ENCODE measurements around the gene GPR78. TPM values are rescaled to one million over a fixed set of nuclear protein-coding genes. Genes with fewer than 3 reads are reported as not detected.

The GPR78 gene
- total and polyA plus RNA-seq, 2 of the 8 experiments (the other 6 are each of a cell fraction or from before 2014, with no cell fraction given), result 1.0 to 3.0 TPM

DNA sequence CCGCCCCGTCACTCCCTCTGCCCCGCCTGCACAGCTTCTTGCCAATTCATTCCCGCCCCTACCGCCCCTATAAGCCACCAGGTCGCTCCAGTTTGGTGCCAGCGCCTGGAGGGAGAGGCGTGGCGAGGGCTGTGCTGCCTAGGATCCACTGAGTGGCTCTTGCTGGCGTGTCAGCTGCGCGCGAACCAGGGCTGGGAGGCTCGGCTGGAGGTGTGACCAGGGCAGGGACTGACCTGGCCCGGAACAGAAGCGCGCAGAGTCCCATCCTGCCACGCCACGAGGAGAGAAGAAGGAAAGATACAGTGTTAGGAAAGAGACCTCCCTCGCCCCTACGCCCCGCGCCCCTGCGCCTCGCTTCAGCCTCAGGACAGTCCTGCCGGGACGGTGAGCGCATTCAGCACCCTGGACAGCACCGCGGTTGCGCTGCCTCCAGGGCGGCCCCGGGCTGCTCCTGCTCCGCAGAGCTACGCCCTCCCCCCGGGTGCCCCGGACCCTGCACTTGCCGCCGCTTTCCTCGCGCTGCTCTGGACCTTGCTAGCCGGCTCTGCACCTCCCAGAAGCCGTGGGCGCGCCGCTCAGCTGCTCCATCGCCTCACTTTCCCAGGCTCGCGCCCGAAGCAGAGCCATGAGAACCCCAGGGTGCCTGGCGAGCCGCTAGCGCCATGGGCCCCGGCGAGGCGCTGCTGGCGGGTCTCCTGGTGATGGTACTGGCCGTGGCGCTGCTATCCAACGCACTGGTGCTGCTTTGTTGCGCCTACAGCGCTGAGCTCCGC lies at the start of gene GPR78 (continued):
- TF ChIP-seq, protein P1, sequence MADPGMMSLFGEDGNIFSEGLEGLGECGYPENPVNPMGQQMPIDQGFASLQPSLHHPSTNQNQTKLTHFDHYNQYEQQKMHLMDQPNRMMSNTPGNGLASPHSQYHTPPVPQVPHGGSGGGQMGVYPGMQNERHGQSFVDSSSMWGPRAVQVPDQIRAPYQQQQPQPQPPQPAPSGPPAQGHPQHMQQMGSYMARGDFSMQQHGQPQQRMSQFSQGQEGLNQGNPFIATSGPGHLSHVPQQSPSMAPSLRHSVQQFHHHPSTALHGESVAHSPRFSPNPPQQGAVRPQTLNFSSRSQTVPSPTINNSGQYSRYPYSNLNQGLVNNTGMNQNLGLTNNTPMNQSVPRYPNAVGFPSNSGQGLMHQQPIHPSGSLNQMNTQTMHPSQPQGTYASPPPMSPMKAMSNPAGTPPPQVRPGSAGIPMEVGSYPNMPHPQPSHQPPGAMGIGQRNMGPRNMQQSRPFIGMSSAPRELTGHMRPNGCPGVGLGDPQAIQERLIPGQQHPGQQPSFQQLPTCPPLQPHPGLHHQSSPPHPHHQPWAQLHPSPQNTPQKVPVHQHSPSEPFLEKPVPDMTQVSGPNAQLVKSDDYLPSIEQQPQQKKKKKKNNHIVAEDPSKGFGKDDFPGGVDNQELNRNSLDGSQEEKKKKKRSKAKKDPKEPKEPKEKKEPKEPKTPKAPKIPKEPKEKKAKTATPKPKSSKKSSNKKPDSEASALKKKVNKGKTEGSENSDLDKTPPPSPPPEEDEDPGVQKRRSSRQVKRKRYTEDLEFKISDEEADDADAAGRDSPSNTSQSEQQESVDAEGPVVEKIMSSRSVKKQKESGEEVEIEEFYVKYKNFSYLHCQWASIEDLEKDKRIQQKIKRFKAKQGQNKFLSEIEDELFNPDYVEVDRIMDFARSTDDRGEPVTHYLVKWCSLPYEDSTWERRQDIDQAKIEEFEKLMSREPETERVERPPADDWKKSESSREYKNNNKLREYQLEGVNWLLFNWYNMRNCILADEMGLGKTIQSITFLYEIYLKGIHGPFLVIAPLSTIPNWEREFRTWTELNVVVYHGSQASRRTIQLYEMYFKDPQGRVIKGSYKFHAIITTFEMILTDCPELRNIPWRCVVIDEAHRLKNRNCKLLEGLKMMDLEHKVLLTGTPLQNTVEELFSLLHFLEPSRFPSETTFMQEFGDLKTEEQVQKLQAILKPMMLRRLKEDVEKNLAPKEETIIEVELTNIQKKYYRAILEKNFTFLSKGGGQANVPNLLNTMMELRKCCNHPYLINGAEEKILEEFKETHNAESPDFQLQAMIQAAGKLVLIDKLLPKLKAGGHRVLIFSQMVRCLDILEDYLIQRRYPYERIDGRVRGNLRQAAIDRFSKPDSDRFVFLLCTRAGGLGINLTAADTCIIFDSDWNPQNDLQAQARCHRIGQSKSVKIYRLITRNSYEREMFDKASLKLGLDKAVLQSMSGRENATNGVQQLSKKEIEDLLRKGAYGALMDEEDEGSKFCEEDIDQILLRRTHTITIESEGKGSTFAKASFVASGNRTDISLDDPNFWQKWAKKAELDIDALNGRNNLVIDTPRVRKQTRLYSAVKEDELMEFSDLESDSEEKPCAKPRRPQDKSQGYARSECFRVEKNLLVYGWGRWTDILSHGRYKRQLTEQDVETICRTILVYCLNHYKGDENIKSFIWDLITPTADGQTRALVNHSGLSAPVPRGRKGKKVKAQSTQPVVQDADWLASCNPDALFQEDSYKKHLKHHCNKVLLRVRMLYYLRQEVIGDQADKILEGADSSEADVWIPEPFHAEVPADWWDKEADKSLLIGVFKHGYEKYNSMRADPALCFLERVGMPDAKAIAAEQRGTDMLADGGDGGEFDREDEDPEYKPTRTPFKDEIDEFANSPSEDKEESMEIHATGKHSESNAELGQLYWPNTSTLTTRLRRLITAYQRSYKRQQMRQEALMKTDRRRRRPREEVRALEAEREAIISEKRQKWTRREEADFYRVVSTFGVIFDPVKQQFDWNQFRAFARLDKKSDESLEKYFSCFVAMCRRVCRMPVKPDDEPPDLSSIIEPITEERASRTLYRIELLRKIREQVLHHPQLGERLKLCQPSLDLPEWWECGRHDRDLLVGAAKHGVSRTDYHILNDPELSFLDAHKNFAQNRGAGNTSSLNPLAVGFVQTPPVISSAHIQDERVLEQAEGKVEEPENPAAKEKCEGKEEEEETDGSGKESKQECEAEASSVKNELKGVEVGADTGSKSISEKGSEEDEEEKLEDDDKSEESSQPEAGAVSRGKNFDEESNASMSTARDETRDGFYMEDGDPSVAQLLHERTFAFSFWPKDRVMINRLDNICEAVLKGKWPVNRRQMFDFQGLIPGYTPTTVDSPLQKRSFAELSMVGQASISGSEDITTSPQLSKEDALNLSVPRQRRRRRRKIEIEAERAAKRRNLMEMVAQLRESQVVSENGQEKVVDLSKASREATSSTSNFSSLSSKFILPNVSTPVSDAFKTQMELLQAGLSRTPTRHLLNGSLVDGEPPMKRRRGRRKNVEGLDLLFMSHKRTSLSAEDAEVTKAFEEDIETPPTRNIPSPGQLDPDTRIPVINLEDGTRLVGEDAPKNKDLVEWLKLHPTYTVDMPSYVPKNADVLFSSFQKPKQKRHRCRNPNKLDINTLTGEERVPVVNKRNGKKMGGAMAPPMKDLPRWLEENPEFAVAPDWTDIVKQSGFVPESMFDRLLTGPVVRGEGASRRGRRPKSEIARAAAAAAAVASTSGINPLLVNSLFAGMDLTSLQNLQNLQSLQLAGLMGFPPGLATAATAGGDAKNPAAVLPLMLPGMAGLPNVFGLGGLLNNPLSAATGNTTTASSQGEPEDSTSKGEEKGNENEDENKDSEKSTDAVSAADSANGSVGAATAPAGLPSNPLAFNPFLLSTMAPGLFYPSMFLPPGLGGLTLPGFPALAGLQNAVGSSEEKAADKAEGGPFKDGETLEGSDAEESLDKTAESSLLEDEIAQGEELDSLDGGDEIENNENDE (IDR thresholded peaks at IDR 0.05; ENCODE audit: insufficient replicate concordance, low read length), result no peak
- no peak for TF ChIP-seq TCF12 (IDR thresholded peaks at IDR 0.05; ENCODE audit: low read depth, low read length)
- TF ChIP-seq SP4 (IDR thresholded peaks at IDR 0.05; ENCODE audit: low read length), result no peak
- peak; percentile 21 for TF ChIP-seq ASH2L (IDR thresholded peaks at IDR 0.05; ENCODE audit: low read length)
- no peak for TF ChIP-seq BCL11A (IDR thresholded peaks at IDR 0.05; ENCODE audit: low read depth in 2 of 2, low read length in 2 of 2)
- no peak for TF ChIP-seq SUZ12 (IDR thresholded peaks at IDR 0.05; ENCODE audit: low read length)
- TF ChIP-seq BACH1 (IDR thresholded peaks at IDR 0.05; ENCODE audit: low read length), result no peak
- TF ChIP-seq TEAD4 (IDR thresholded peaks at IDR 0.05; ENCODE audit: low read depth, low read length), result peak; percentile 18; the same call in 1 of the 2 replicates
- TF ChIP-seq, protein P2, sequence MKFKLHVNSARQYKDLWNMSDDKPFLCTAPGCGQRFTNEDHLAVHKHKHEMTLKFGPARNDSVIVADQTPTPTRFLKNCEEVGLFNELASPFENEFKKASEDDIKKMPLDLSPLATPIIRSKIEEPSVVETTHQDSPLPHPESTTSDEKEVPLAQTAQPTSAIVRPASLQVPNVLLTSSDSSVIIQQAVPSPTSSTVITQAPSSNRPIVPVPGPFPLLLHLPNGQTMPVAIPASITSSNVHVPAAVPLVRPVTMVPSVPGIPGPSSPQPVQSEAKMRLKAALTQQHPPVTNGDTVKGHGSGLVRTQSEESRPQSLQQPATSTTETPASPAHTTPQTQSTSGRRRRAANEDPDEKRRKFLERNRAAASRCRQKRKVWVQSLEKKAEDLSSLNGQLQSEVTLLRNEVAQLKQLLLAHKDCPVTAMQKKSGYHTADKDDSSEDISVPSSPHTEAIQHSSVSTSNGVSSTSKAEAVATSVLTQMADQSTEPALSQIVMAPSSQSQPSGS (IDR thresholded peaks at IDR 0.05; ENCODE audit: low read length), result no peak

Data from H1 (cell line).